DMS 273 (cell line): ENCODE data around the gene NRP1.
"Not testable (repeated sequence)": the region's sequence is repeated elsewhere in the genome, so short reads cannot be mapped to it uniquely, and the experiment has no call there.

Experiments used
- DNase-seq: peaks from one replicate; lab custom pipeline; 2025; ENCODE audit not compliant: unreplicated experiment; lab: John Stamatoyannopoulos, UW

NRP1 gene

GRCh38 chr10:33325929-33326328, 8.5 kb downstream of the NRP1 start:
- peak; percentile 8 for DNase-seq

GRCh38 chr10:33323721-33324120, 10.7 kb downstream of the NRP1 start:
- no peak for DNase-seq

GRCh38 chr10:33321516-33321915, 13.0 kb downstream of the NRP1 start:
- no peak for DNase-seq

GRCh38 chr10:33320288-33320687, 14.2 kb downstream of the NRP1 start:
- DNase-seq: no peak

- no peak for DNase-seq
These were observed 18.6 kb downstream of the NRP1 start for GRCh38 chr10:33315891-33316290.

- DNase-seq: peak; percentile 63
These were observed 19.5 kb downstream of the NRP1 start for GRCh38 chr10:33314811-33315561.

GRCh38 chr10:33311640-33312039, 22.8 kb downstream of the NRP1 start:
- no peak for DNase-seq

GRCh38 chr10:33310853-33311252, 23.6 kb downstream of the NRP1 start:
- no peak for DNase-seq

- DNase-seq: no peak
These were observed 25.1 kb downstream of the NRP1 start for GRCh38 chr10:33309406-33309805.

- DNase-seq: no peak
These were observed 26.6 kb downstream of the NRP1 start for GRCh38 chr10:33307835-33308234.

GRCh38 chr10:33306701-33307519, 27.6 kb downstream of the NRP1 start:
- no peak for DNase-seq

GRCh38 chr10:33306126-33306525, 28.3 kb downstream of the NRP1 start:
- no peak for DNase-seq

GRCh38 chr10:33304423-33305225, 29.8 kb downstream of the NRP1 start:
- DNase-seq: peak; percentile 20

- DNase-seq: no peak
These were observed 30.5 kb downstream of the NRP1 start for GRCh38 chr10:33303988-33304387.

GRCh38 chr10:33302208-33302829, 32.1 kb downstream of the NRP1 start:
- DNase-seq: no peak

- DNase-seq: peak; percentile 10
These were observed 33.2 kb downstream of the NRP1 start for GRCh38 chr10:33301097-33301789.

- DNase-seq: not testable (repeated sequence)
These were observed 33.9 kb downstream of the NRP1 start for GRCh38 chr10:33300544-33300943.

GRCh38 chr10:33298893-33299292, 35.6 kb downstream of the NRP1 start:
- DNase-seq: no peak

- no peak for DNase-seq
These were observed 36.4 kb downstream of the NRP1 start for GRCh38 chr10:33298110-33298509.

GRCh38 chr10:33295851-33296250, 38.6 kb downstream of the NRP1 start:
- no peak for DNase-seq
